ENCODE data around the gene SAP30BP. TPM values are rescaled to one million over a fixed set of nuclear protein-coding genes. Genes with fewer than 3 reads are reported as not detected.

Gene SAP30BP
- polyA plus RNA-seq, 2 of the 4 experiments (the other 2 are of a cell fraction) = 103 to 139 TPM

- no peak for TF ChIP-seq MAFK (IDR thresholded peaks at IDR 0.05; ENCODE audit: partially characterized antibody)
- peak in 1 of 2 experiments; percentile 19; a peak in 1 of 5 replicates for TF ChIP-seq RAD21 (conservative IDR thresholded peaks at IDR 0.05 in 1 of 2, IDR thresholded peaks at IDR 0.05 in 1 of 2)
- no peak for TF ChIP-seq HEYL (CRISPR knock-in tag; IDR thresholded peaks at IDR 0.05)
- TF ChIP-seq CBX8 (IDR thresholded peaks at IDR 0.05) = no peak
- no peak for TF ChIP-seq HDAC2 (IDR thresholded peaks at IDR 0.05)
- TF ChIP-seq PHF8 (IDR thresholded peaks at IDR 0.05; ENCODE audit: borderline replicate concordance, low read depth) = no peak
- no peak for TF ChIP-seq E2F6 (IDR thresholded peaks at IDR 0.05; ENCODE audit: borderline replicate concordance, low read depth)
- no peak for TF ChIP-seq USF2 (IDR thresholded peaks at IDR 0.05)
- no peak for TF ChIP-seq CBX2 (IDR thresholded peaks at IDR 0.05; ENCODE audit: borderline replicate concordance, low read depth)
- TF ChIP-seq NFE2L2 (conservative IDR thresholded peaks at IDR 0.05; ENCODE audit: low read length) = no peak
Observed at GRCh38 chr17:75683583-75683982, 16.4 kb downstream of the SAP30BP start (continued).

DNA sequence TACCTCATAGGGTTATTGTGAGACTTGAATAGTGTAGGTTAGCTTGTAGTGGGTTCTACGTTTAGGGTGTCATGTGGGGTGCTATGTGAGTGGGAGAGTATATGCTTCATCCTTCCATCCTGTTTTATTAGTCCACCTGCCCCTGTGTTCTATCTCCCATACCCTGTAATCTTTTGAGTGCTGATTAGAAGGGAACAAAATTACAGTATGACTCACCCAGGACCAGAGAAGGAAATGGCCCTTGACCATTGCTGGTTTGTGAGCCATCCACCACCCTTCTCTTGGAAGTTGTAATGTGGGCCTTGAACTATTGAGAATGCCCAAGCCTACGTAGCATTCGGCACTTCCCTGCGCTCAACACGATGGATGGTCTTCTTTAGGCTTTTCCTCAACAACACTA, 17.1 kb downstream of the SAP30BP start:
- H3K4me3 ChIP-seq = no peak overlapping the region

GRCh38 chr17:75684924-75685323, 17.8 kb downstream of the SAP30BP start:
- WGBS (ENCODE audit: missing lambda C conversion rate) = 27% methylated on average over 7 of the region's 7 CpGs
- Histone ChIP-seq H3K4me2 (peak overlapping the region; percentile 64), H3K27ac (peak overlapping the region; percentile 86 to 93), H3K4me1 (peaks cover 95% of the 10 kb centered on the region), H3K4me3 (no peak overlapping the region), H3K9me3 (no peaks in the 10 kb centered on the region)
- FAIRE-seq (no peak), DNase-seq (ENCODE audit: low read depth in 1 of 2, low spot score in 1 of 2) (peak in 1 of 2 experiments; percentile 82), ATAC-seq (peak; percentile 9 to 69; a peak in 4 of 6 replicates)
- CTCF ChIA-PET = interaction anchor here (0.6 to 19.2 kb wide), 3 partner anchors 10 to 91 kb away, joined by 3 to 148 read pairs (median 29); partner anchors contain the start of gene SMIM5
- POLR2A ChIA-PET = no interaction called here
- TF ChIP-seq HDAC2 (IDR thresholded peaks at IDR 0.05) (no peak), MYC (IDR thresholded peaks at IDR 0.05; ENCODE audit: borderline replicate concordance, low read length) (no peak; the same call in 1 of the 2 replicates), HOXB5 (CRISPR knock-in tag; IDR thresholded peaks at IDR 0.05) (peak; percentile 31; the same call in 1 of the 2 replicates), MAZ (IDR thresholded peaks at IDR 0.05; ENCODE audit: borderline replicate concordance, low read depth, low read length) (no peak), NR3C1 (IDR thresholded peaks at IDR 0.05) (no peak), ESRRA (IDR thresholded peaks at IDR 0.05; ENCODE audit: borderline replicate concordance, low read length) (no peak), RCOR1 (IDR thresholded peaks at IDR 0.05; ENCODE audit: low read depth, low read length) (no peak), NPAS2 (CRISPR knock-in tag; IDR thresholded peaks at IDR 0.05; ENCODE audit: borderline replicate concordance) (no peak), MAFK (IDR thresholded peaks at IDR 0.05; ENCODE audit: partially characterized antibody) (no peak), JUN (IDR thresholded peaks at IDR 0.05) (0 out of 5 replicates have a peak, but pooled peaks of 1 of the 2 experiments have one; percentile 14), RFX5 (IDR thresholded peaks at IDR 0.05) (no peak), GATA3 (IDR thresholded peaks at IDR 0.05; ENCODE audit: borderline replicate concordance) (no peak), E2F6 (IDR thresholded peaks at IDR 0.05; ENCODE audit: borderline replicate concordance, low read depth) (no peak), CBX2 (IDR thresholded peaks at IDR 0.05; ENCODE audit: borderline replicate concordance, low read depth) (no peak), HOXA7 (CRISPR knock-in tag; IDR thresholded peaks at IDR 0.05) (no peak), KDM1A (IDR thresholded peaks at IDR 0.05; ENCODE audit: low read depth) (no peak)
- TF ChIP-seq, protein P1, sequence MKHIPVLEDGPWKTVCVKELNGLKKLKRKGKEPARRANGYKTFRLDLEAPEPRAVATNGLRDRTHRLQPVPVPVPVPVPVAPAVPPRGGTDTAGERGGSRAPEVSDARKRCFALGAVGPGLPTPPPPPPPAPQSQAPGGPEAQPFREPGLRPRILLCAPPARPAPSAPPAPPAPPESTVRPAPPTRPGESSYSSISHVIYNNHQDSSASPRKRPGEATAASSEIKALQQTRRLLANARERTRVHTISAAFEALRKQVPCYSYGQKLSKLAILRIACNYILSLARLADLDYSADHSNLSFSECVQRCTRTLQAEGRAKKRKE (CRISPR knock-in tag; IDR thresholded peaks at IDR 0.05; ENCODE audit: low read depth) = no peak
- TF ChIP-seq, protein P2, sequence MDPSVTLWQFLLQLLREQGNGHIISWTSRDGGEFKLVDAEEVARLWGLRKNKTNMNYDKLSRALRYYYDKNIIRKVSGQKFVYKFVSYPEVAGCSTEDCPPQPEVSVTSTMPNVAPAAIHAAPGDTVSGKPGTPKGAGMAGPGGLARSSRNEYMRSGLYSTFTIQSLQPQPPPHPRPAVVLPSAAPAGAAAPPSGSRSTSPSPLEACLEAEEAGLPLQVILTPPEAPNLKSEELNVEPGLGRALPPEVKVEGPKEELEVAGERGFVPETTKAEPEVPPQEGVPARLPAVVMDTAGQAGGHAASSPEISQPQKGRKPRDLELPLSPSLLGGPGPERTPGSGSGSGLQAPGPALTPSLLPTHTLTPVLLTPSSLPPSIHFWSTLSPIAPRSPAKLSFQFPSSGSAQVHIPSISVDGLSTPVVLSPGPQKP (IDR thresholded peaks at IDR 0.05; ENCODE audit: low read depth, low read length) = no peak

More for the DNA sequence above, 17.1 kb downstream of the SAP30BP start:
- ChIA-PET POLR2A (interaction anchor here (0.6 to 1.7 kb wide), 4 partner anchors 9 to 228 kb away, joined by 3 to 11 read pairs (median 4); partner anchors contain the start of gene TMEM94), CTCF (interaction anchor here (0.6 to 19.2 kb wide), 9 partner anchors 9 to 92 kb away, joined by 3 to 148 read pairs (median 3); partner anchors contain the start of genes RECQL5, SAP30BP and SMIM5)
- DNase-seq (ENCODE audit: low read depth in 1 of 2, low spot score in 1 of 2) (no peak), FAIRE-seq (no peak), ATAC-seq (no peak)
- peaks cover 95% of the 10 kb centered on the region for H3K4me1 ChIP-seq
- peak overlapping the region; percentile 86 to 93 for H3K27ac ChIP-seq
- no peaks in the 10 kb centered on the region for H3K9me3 ChIP-seq
- 92% methylated on average over 5 of the region's 5 CpGs for WGBS (ENCODE audit: missing lambda C conversion rate)
- H3K4me2 ChIP-seq = peak overlapping the region; percentile 64
- TF ChIP-seq CTCF (IDR thresholded peaks at IDR 0.05) (no peak), FOSL2 (IDR thresholded peaks at IDR 0.05) (no peak), FOSL2 (CRISPR knock-in tag; IDR thresholded peaks at IDR 0.05) (peak; percentile 72)

All from A549 (cell line).